SK-N-SH treated with all-trans-retinoic acid at 6 μM for 48 hours (cell line): ENCODE data around the gene CTNNA3.

Experiments
- ATAC-seq: fragments of 200-7000 bp; cut with Tn5 transposase; 3 replicates; pipeline ENCODE4 v1.9.1; 2020; ENCODE audit warnings: mild to moderate bottlenecking, moderate library complexity
- ARNTL ChIP-seq: fragments of 450-650 bp; formaldehyde crosslinking; IDR thresholded peaks from 2 replicates; pipeline ENCODE4 v1.5.0; 2020; ENCODE audit warnings: low read depth, mild to moderate bottlenecking, moderate library complexity, borderline replicate concordance
- BACH2 ChIP-seq: fragments of 250-450 bp; sonication (Bioruptor Pico); IDR thresholded peaks from 2 replicates; pipeline ENCODE4 v1.9.0; 2021; ENCODE audit warnings: mild to moderate bottlenecking, borderline replicate concordance
- CSDC2 ChIP-seq: fragments of 250-450 bp; sonication (Bioruptor Pico); IDR thresholded peaks from 2 replicates; pipeline ENCODE4 v1.5.0; 2020; ENCODE audit warnings: mild to moderate bottlenecking, moderate library complexity
- ESRRG ChIP-seq: fragments of 250-450 bp; sonication (Bioruptor Pico); IDR thresholded peaks from 2 replicates; pipeline ENCODE4 v1.6.1; 2021; ENCODE audit warnings: mild to moderate bottlenecking
- ISL1 ChIP-seq: fragments of 250-450 bp; sonication (Bioruptor Pico); IDR thresholded peaks from 2 replicates; pipeline ENCODE4 v2.1.2; 2022; ENCODE audit warnings: mild to moderate bottlenecking, moderate library complexity
- OSR1 ChIP-seq: fragments of 250-450 bp; sonication (Bioruptor Pico); IDR thresholded peaks from 2 replicates; pipeline ENCODE4 v1.8.0; 2022; ENCODE audit warnings: moderate library complexity, mild to moderate bottlenecking, inconsistent platforms
- PPARA ChIP-seq: fragments of 250-450 bp; sonication (Bioruptor Pico); IDR thresholded peaks from 2 replicates; pipeline ENCODE4 v1.5.0; 2020; ENCODE audit warnings: mild to moderate bottlenecking, borderline replicate concordance
- RARB ChIP-seq: fragments of 250-450 bp; sonication (Bioruptor Pico); IDR thresholded peaks from 2 replicates; pipeline ENCODE4 v1.8.0; 2021; ENCODE audit warnings: mild to moderate bottlenecking, moderate library complexity
- SNAI2 ChIP-seq: fragments of 250-450 bp; sonication (Bioruptor Pico); IDR thresholded peaks from 2 replicates; pipeline ENCODE4 v1.5.0; 2020; ENCODE audit warnings: mild to moderate bottlenecking, moderate library complexity
- TCF4 ChIP-seq: fragments of 250-450 bp; sonication (Bioruptor Pico); IDR thresholded peaks from 2 replicates; pipeline ENCODE4 v1.8.0; 2021; ENCODE audit warnings: mild to moderate bottlenecking, moderate library complexity, borderline replicate concordance
- TOX ChIP-seq: fragments of 250-450 bp; sonication (Bioruptor Pico); IDR thresholded peaks from 2 replicates; pipeline ENCODE4 v1.8.0; 2021; ENCODE audit warnings: mild to moderate bottlenecking, moderate library complexity, borderline replicate concordance
- TSHZ2 ChIP-seq: fragments of 250-450 bp; sonication (Bioruptor Pico); IDR thresholded peaks from 2 replicates; pipeline ENCODE4 v1.5.0; 2020; ENCODE audit warnings: mild to moderate bottlenecking, moderate library complexity
- ZC3H10 ChIP-seq: fragments of 250-450 bp; sonication (Bioruptor Pico); IDR thresholded peaks from 2 replicates; pipeline ENCODE4 v1.5.1; 2021; ENCODE audit warnings: mild to moderate bottlenecking, moderate library complexity
- ZFP3 ChIP-seq: fragments of 250-450 bp; sonication (Bioruptor Pico); IDR thresholded peaks from 2 replicates; pipeline ENCODE4 v1.5.0; 2020; ENCODE audit warnings: mild to moderate bottlenecking, moderate library complexity
- ZFP30 ChIP-seq: fragments of 450-650 bp; formaldehyde crosslinking; IDR thresholded peaks from 2 replicates; pipeline ENCODE4 v1.5.0; 2022; ENCODE audit warnings: mild to moderate bottlenecking, moderate library complexity
- ZNF565 ChIP-seq: fragments of 450-650 bp; formaldehyde crosslinking; conservative IDR thresholded peaks from 2 replicates; pipeline ENCODE4 v1.5.0; 2020; ENCODE audit warnings: low read depth, mild to moderate bottlenecking, moderate library complexity
- ZNF70 ChIP-seq: fragments of 450-650 bp; formaldehyde crosslinking; IDR thresholded peaks from 2 replicates; pipeline ENCODE4 v1.5.0; 2020; ENCODE audit warnings: mild to moderate bottlenecking, moderate library complexity
- ZNF8 ChIP-seq: fragments of 450-650 bp; formaldehyde crosslinking; IDR thresholded peaks from 2 replicates; pipeline ENCODE4 v1.5.0; 2020; ENCODE audit warnings: mild to moderate bottlenecking, moderate library complexity
- TF ChIP-seq, protein P1 (sequence below): fragments of 250-450 bp; sonication (Bioruptor Pico); IDR thresholded peaks from 2 replicates; pipeline ENCODE4 v1.5.1; 2020; ENCODE audit warnings: low read depth, mild to moderate bottlenecking, moderate library complexity
- TF ChIP-seq, protein P2 (sequence below): fragments of 250-450 bp; sonication (Bioruptor Pico); IDR thresholded peaks from 2 replicates; pipeline ENCODE4 v1.8.0; 2021; ENCODE audit warnings: low read depth, mild to moderate bottlenecking, moderate library complexity, borderline replicate concordance
- TF ChIP-seq, protein P3 (sequence below): fragments of 250-450 bp; sonication (Bioruptor Pico); IDR thresholded peaks from 2 replicates; pipeline ENCODE4 v1.5.1; 2021; ENCODE audit warnings: mild to moderate bottlenecking, moderate library complexity
- TF ChIP-seq, protein P4 (sequence below): fragments of 250-450 bp; sonication (Bioruptor Pico); IDR thresholded peaks from 2 replicates; pipeline ENCODE4 v1.8.0; 2020; ENCODE audit warnings: mild to moderate bottlenecking, moderate library complexity, borderline replicate concordance

Gene CTNNA3

GRCh38 chr10:66671562-66671961, 1024.4 kb downstream of the CTNNA3 start:
- TF ChIP-seq, protein P1, sequence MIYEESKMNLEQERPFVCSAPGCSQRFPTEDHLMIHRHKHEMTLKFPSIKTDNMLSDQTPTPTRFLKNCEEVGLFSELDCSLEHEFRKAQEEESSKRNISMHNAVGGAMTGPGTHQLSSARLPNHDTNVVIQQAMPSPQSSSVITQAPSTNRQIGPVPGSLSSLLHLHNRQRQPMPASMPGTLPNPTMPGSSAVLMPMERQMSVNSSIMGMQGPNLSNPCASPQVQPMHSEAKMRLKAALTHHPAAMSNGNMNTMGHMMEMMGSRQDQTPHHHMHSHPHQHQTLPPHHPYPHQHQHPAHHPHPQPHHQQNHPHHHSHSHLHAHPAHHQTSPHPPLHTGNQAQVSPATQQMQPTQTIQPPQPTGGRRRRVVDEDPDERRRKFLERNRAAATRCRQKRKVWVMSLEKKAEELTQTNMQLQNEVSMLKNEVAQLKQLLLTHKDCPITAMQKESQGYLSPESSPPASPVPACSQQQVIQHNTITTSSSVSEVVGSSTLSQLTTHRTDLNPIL, result no peak
- TF ChIP-seq ZNF8 (CRISPR knock-in tag) (no peak), OSR1 (CRISPR knock-in tag) (no peak), ZC3H10 (no peak), ZFP30 (CRISPR knock-in tag) (no peak), ZNF70 (CRISPR knock-in tag) (no peak), TCF4 (CRISPR knock-in tag) (no peak), RARB (CRISPR knock-in tag) (no peak), ESRRG (no peak), CSDC2 (no peak), TSHZ2 (CRISPR knock-in tag) (no peak), ARNTL (no peak), TOX (no peak), ZFP3 (no peak), BACH2 (CRISPR knock-in tag) (no peak), PPARA (CRISPR knock-in tag) (no peak)
- TF ChIP-seq, protein P2, sequence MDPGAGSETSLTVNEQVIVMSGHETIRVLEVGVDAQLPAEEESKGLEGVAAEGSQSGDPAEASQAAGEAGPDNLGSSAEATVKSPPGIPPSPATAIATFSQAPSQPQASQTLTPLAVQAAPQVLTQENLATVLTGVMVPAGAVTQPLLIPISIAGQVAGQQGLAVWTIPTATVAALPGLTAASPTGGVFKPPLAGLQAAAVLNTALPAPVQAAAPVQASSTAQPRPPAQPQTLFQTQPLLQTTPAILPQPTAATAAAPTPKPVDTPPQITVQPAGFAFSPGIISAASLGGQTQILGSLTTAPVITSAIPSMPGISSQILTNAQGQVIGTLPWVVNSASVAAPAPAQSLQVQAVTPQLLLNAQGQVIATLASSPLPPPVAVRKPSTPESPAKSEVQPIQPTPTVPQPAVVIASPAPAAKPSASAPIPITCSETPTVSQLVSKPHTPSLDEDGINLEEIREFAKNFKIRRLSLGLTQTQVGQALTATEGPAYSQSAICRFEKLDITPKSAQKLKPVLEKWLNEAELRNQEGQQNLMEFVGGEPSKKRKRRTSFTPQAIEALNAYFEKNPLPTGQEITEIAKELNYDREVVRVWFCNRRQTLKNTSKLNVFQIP, result no peak
- TF ChIP-seq, protein P3, sequence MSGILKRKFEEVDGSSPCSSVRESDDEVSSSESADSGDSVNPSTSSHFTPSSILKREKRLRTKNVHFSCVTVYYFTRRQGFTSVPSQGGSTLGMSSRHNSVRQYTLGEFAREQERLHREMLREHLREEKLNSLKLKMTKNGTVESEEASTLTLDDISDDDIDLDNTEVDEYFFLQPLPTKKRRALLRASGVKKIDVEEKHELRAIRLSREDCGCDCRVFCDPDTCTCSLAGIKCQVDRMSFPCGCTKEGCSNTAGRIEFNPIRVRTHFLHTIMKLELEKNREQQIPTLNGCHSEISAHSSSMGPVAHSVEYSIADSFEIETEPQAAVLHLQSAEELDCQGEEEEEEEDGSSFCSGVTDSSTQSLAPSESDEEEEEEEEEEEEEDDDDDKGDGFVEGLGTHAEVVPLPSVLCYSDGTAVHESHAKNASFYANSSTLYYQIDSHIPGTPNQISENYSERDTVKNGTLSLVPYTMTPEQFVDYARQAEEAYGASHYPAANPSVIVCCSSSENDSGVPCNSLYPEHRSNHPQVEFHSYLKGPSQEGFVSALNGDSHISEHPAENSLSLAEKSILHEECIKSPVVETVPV (CRISPR knock-in tag), result no peak
- TF ChIP-seq, protein P4, sequence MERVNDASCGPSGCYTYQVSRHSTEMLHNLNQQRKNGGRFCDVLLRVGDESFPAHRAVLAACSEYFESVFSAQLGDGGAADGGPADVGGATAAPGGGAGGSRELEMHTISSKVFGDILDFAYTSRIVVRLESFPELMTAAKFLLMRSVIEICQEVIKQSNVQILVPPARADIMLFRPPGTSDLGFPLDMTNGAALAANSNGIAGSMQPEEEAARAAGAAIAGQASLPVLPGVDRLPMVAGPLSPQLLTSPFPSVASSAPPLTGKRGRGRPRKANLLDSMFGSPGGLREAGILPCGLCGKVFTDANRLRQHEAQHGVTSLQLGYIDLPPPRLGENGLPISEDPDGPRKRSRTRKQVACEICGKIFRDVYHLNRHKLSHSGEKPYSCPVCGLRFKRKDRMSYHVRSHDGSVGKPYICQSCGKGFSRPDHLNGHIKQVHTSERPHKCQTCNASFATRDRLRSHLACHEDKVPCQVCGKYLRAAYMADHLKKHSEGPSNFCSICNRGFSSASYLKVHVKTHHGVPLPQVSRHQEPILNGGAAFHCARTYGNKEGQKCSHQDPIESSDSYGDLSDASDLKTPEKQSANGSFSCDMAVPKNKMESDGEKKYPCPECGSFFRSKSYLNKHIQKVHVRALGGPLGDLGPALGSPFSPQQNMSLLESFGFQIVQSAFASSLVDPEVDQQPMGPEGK (CRISPR knock-in tag), result no peak
- TF ChIP-seq, all 23 proteins: peak for 0
- no peak for ATAC-seq

- TF ChIP-seq ISL1 (CRISPR knock-in tag) (no peak), TSHZ2 (CRISPR knock-in tag) (no peak), ZNF70 (CRISPR knock-in tag) (no peak)
- TF ChIP-seq, all 23 proteins: peak for 0
- ATAC-seq, result no peak
These were observed 1024.9 kb downstream of the CTNNA3 start for GRCh38 chr10:66671064-66671463.

GRCh38 chr10:66656499-66656898, 1039.5 kb downstream of the CTNNA3 start:
- TF ChIP-seq SNAI2 (CRISPR knock-in tag) (no peak), ZNF70 (CRISPR knock-in tag) (no peak), ZFP3 (no peak), ISL1 (CRISPR knock-in tag) (no peak), ARNTL (no peak), CSDC2 (no peak), ZNF565 (CRISPR knock-in tag) (no peak)
- TF ChIP-seq, protein P3 (CRISPR knock-in tag), result no peak
- no peak for ATAC-seq
